ENCODE results near the gene CENPX. TPM values are rescaled to one million over a fixed set of nuclear protein-coding genes. Genes with fewer than 3 reads are reported as not detected.

Gene CENPX
- total and polyA plus RNA-seq, 7 donors: 78.4 to 273 (median 164) TPM

DNA sequence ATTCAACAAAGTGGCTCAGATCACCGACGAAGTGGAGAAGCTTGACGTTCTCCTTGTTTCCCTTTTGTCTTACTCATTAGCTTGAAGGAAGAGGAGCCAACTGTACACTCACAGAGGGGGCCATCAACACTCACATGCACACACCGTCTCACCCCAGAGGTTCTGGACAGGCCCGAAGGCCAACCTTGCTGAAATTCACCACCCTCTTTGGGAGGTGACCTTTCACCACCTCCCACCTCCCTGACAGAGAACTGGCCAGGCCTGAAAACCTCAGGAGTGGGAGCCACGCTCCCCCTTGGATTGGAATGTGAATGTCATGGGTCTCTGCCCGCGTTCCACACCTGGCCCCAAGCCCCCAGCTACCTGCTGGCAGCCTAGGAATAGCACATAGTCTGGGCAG lies 12.8 kb upstream of the CENPX start:
- H3K4me3 ChIP-seq: no peak overlapping the region
- no peaks in the 10 kb centered on the region for H3K36me3 ChIP-seq
- H3K4me1 ChIP-seq: peaks cover 3 to 36% (median 32%) of the 10 kb centered on the region in 4 donors
- no peak for DNase-seq
- peaks cover 6 to 21% (median 18%) of the 10 kb centered on the region in 3 donors for H3K27me3 ChIP-seq
- H3K9me3 ChIP-seq: no peaks in the 10 kb centered on the region
- TF ChIP-seq POLR2AphosphoS5 (IDR thresholded peaks at IDR 0.05) (no peak), EP300 (IDR thresholded peaks at IDR 0.05) (no peak)
- TF ChIP-seq, protein P1, sequence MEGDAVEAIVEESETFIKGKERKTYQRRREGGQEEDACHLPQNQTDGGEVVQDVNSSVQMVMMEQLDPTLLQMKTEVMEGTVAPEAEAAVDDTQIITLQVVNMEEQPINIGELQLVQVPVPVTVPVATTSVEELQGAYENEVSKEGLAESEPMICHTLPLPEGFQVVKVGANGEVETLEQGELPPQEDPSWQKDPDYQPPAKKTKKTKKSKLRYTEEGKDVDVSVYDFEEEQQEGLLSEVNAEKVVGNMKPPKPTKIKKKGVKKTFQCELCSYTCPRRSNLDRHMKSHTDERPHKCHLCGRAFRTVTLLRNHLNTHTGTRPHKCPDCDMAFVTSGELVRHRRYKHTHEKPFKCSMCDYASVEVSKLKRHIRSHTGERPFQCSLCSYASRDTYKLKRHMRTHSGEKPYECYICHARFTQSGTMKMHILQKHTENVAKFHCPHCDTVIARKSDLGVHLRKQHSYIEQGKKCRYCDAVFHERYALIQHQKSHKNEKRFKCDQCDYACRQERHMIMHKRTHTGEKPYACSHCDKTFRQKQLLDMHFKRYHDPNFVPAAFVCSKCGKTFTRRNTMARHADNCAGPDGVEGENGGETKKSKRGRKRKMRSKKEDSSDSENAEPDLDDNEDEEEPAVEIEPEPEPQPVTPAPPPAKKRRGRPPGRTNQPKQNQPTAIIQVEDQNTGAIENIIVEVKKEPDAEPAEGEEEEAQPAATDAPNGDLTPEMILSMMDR (IDR thresholded peaks at IDR 0.05): no peak
- no peak overlapping the region for H3K27ac ChIP-seq
- 95% methylated on average over 8 of the region's 8 CpGs for WGBS, 2 donors
- intact Hi-C loops (cut with DNase I): no loop called here

DNA sequence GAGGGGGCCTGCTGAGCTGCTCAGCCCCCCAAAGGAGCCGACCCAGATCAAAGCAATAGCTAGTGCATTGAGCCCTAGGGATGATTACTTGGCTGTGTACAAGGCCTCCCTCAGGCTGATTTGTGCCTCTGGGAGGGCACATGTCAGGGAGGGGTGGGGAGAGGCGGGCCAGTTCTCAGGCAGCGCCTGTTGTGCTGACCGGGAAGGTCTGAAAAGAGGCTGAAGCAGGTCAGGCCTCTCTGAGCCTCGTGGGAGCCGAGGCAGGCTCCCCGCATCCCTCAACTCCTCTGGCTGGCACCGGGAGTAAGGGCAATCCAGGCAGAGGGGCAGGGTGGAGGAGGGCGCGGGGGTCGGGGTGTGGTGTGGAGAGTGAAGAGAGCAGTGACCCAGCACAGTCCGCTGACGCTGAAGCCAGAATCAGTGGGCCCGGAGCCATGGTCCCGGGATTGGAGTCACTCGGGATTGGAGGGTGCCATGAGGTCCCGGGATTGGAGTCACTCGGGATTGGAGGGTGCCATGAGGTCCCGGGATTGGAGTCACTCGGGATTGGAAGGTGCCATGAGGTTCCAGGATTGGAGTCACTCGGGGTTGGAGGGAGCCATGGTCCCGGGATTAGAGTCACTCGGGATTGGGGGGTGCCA lies 11.8 kb upstream of the CENPX start:
- intact Hi-C loops (cut with DNase I): no loop called here
- H3K9me3 ChIP-seq: no peaks in the 10 kb centered on the region
- H3K4me3 ChIP-seq: no peak overlapping the region
- WGBS, 2 donors: 89 to 92% methylated on average over 23 of the region's 23 CpGs
- H3K4me1 ChIP-seq: peaks cover 3 to 44% (median 39%) of the 10 kb centered on the region in 4 donors
- TF ChIP-seq, protein P1 (IDR thresholded peaks at IDR 0.05): no peak
- TF ChIP-seq POLR2A (IDR thresholded peaks at IDR 0.05): no peak
- TF ChIP-seq EP300 (IDR thresholded peaks at IDR 0.05): no peak
- TF ChIP-seq POLR2AphosphoS5 (IDR thresholded peaks at IDR 0.05): no peak
- no peak overlapping the region for H3K27ac ChIP-seq
- peaks cover 6 to 21% (median 18%) of the 10 kb centered on the region in 3 donors for H3K27me3 ChIP-seq
- DNase-seq: no peak
- H3K36me3 ChIP-seq: no peaks in the 10 kb centered on the region

DNA sequence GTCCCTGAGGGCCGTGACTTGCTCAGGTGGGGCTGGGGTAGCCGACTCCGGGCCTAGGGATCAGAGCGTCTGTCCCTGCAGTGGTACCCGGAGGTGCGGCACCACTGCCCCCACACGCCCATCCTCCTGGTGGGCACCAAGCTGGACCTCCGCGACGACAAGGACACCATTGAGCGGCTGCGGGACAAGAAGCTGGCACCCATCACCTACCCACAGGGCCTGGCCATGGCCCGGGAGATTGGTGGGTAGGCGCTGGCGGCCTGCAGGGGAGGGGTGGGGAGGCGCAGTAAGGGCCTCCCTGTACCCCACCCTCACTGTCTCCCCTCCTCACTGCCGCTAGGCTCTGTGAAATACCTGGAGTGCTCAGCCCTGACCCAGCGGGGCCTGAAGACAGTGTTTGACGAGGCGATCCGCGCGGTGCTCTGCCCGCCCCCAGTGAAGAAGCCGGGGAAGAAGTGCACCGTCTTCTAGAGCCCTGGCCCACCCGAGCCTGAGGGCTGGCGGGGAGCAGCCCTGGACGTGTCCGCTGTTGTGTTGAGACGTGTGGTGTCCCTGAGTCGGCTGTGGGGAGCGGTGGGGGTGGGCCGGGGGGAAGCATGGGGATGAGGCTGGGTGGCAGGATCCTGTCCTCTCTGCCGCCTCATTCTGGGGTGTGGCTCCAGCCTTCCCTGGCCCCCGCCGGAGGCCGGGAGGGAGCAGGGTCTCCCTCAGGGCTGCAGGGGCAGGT lies 10.8 kb upstream of the CENPX start:
- no peak for DNase-seq
- H3K4me1 ChIP-seq: peaks cover 3 to 44% (median 39%) of the 10 kb centered on the region in 4 donors
- TF ChIP-seq POLR2AphosphoS5 (IDR thresholded peaks at IDR 0.05) (no peak), EP300 (IDR thresholded peaks at IDR 0.05) (no peak)
- TF ChIP-seq, protein P1 (IDR thresholded peaks at IDR 0.05): no peak
- peaks cover 6 to 21% (median 18%) of the 10 kb centered on the region in 3 donors for H3K27me3 ChIP-seq
- 93 to 95% methylated on average over 38 of the region's 38 CpGs for WGBS, 2 donors
- H3K27ac ChIP-seq: no peak overlapping the region
- H3K36me3 ChIP-seq: no peaks in the 10 kb centered on the region
- H3K9me3 ChIP-seq: no peaks in the 10 kb centered on the region
- intact Hi-C loops (cut with DNase I): no loop called here
- H3K4me3 ChIP-seq: no peak overlapping the region

DNA sequence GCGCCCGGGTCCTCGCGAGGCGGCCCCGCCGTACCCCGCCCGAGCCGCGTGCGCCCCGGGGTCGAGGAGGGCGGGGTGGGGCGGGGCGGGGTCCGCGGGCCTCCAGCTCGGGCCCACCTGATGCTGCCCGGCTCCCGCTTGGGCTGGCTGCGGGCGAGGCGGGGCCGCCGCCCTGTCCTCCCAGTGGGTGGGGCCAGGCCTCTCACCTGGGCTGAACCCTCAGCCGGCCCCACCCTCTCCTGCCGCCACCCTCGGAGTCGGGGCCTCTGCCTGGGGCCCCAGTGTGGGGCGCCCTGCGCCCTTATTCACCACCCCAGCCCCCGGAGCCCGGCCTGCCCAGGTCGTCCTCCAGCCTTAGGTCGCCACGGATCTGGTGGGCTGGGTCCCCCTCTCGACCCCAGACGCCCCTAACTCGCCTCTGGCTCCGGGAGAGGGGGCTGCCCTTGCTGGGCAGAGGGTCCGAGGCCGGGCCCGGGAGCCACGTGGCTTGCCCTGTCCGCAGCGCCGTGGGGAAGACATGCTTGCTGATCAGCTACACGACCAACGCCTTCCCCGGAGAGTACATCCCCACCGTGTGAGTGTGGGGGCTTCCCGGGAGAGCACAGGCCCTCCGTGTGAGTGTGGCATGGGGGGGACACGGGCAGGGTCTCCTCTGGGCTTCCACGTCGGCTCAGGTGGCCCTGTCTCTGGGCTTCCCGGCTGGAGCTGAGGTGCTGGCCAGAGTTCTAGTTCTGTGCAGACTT lies 9.4 kb upstream of the CENPX start:
- Histone ChIP-seq H3K36me3 (no peaks in the 10 kb centered on the region), H3K4me3 (peak overlapping the region in 3 of 4 donors; percentile 35 to 58 (median 36)), H3K27me3 (peaks cover 6 to 21% (median 18%) of the 10 kb centered on the region in 3 donors), H3K9me3 (no peaks in the 10 kb centered on the region), H3K27ac (no peak overlapping the region), H3K4me1 (peaks cover 0 to 38% (median 36%) of the 10 kb centered on the region in 4 donors)
- no peak for DNase-seq
- WGBS, 2 donors: 10 to 12% methylated on average over 59 of the region's 59 CpGs
- intact Hi-C loops (cut with DNase I): no loop called here
- TF ChIP-seq EP300 (IDR thresholded peaks at IDR 0.05) (no peak), POLR2AphosphoS5 (IDR thresholded peaks at IDR 0.05) (no peak), POLR2A (IDR thresholded peaks at IDR 0.05) (no peak)
- TF ChIP-seq, protein P1 (IDR thresholded peaks at IDR 0.05): no peak
